ENCODE results near the gene CDH1.
A peak's percentile ranks its signal among the peaks of the same experiment; 100 is the strongest.

Gene CDH1

DNA sequence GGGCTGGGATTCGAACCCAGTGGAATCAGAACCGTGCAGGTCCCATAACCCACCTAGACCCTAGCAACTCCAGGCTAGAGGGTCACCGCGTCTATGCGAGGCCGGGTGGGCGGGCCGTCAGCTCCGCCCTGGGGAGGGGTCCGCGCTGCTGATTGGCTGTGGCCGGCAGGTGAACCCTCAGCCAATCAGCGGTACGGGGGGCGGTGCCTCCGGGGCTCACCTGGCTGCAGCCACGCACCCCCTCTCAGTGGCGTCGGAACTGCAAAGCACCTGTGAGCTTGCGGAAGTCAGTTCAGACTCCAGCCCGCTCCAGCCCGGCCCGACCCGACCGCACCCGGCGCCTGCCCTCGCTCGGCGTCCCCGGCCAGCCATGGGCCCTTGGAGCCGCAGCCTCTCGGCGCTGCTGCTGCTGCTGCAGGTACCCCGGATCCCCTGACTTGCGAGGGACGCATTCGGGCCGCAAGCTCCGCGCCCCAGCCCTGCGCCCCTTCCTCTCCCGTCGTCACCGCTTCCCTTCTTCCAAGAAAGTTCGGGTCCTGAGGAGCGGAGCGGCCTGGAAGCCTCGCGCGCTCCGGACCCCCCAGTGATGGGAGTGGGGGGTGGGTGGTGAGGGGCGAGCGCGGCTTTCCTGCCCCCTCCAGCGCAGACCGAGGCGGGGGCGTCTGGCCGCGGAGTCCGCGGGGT, at the start of gene CDH1:
Gene CDH1, plus strand, starts transcription at position 247 of the 684 bp plus-strand sequence. Its CDS starts 124 bp downstream, at position 371.
- peak within 1 kb of the TSS; percentile 97 for H3K4me3 ChIP-seq (ENCODE audit: low read depth, low read length)
- H3K4me1 ChIP-seq (ENCODE audit: control insufficient read depth, insufficient read depth, low read length), result peaks cover 30% of the 10 kb centered on the region
- H3K27ac ChIP-seq (ENCODE audit: low read depth, low read length), result peak within 1 kb of the TSS; percentile 70; the same call in 1 of the 2 replicates
- H3K9ac ChIP-seq (ENCODE audit: low read length), result peak within 1 kb of the TSS; percentile 87
- peaks cover 15% of the 10 kb centered on the region; the same call in 1 of the 2 replicates for H3K36me3 ChIP-seq (ENCODE audit: control insufficient read depth, insufficient read depth, low read length)
- no peaks in the 10 kb centered on the region for H3K9me3 ChIP-seq (ENCODE audit: control insufficient read depth, insufficient read depth, low read depth, low read length)
- peaks cover 21% of the 10 kb centered on the region; the same call in 1 of the 2 replicates for H3K27me3 ChIP-seq (ENCODE audit: control insufficient read depth, insufficient read depth, low read length)

DNA sequence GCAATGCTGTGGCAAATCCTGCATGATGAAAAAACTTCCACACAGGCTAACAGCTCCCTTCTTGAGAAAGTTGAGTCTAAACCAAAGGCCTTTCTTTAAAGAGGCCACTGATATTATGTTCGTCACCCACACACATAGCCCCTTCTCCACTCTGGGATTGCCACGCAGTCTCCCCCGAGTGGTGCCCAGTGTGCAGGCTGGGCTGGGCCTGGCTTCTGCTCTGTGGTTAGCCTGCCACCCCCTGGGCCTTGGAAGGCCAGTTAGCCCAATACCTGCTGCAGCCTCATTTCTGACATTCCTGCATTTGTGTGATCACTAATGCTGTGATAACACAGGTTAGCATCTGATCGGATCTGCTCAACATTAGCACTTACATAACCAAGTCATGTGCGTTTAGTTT, 47.2 kb upstream of the CDH1 start:
- H3K9ac ChIP-seq (ENCODE audit: low read length), result no peak overlapping the region
- no peaks in the 10 kb centered on the region for H3K9me3 ChIP-seq (ENCODE audit: control insufficient read depth, insufficient read depth, low read depth, low read length)
- H3K27ac ChIP-seq (ENCODE audit: low read depth, low read length), result no peak overlapping the region
- peaks cover 78% of the 10 kb centered on the region for H3K36me3 ChIP-seq (ENCODE audit: control insufficient read depth, insufficient read depth, low read length)
- no peaks in the 10 kb centered on the region for H3K27me3 ChIP-seq (ENCODE audit: control insufficient read depth, insufficient read depth, low read length)
- H3K4me1 ChIP-seq (ENCODE audit: control insufficient read depth, insufficient read depth, low read length), result no peaks in the 10 kb centered on the region
- no peak overlapping the region for H3K4me3 ChIP-seq (ENCODE audit: low read depth, low read length)

DNA sequence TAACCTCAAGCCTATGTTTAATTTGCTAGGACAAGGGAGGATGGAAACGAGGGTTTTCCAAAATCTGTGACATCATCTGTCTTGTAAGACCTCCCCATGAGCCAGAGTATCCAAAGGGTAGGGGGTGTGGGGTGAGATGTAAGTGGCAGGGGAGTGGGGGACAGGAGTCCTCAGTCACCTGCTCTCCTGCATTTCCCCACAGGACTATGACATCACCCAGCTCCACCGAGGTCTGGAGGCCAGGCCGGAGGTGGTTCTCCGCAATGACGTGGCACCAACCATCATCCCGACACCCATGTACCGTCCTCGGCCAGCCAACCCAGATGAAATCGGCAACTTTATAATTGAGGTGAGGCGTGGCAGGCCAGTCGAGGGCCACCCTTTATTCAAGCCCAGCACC, 41.5 kb upstream of the CDH1 start:
- no peak overlapping the region for H3K9ac ChIP-seq (ENCODE audit: low read length)
- no peaks in the 10 kb centered on the region for H3K9me3 ChIP-seq (ENCODE audit: control insufficient read depth, insufficient read depth, low read depth, low read length)
- no peaks in the 10 kb centered on the region for H3K27me3 ChIP-seq (ENCODE audit: control insufficient read depth, insufficient read depth, low read length)
- H3K36me3 ChIP-seq (ENCODE audit: control insufficient read depth, insufficient read depth, low read length), result peaks cover 70% of the 10 kb centered on the region
- H3K4me1 ChIP-seq (ENCODE audit: control insufficient read depth, insufficient read depth, low read length), result no peaks in the 10 kb centered on the region
- H3K4me3 ChIP-seq (ENCODE audit: low read depth, low read length), result no peak overlapping the region
- H3K27ac ChIP-seq (ENCODE audit: low read depth, low read length), result no peak overlapping the region

DNA sequence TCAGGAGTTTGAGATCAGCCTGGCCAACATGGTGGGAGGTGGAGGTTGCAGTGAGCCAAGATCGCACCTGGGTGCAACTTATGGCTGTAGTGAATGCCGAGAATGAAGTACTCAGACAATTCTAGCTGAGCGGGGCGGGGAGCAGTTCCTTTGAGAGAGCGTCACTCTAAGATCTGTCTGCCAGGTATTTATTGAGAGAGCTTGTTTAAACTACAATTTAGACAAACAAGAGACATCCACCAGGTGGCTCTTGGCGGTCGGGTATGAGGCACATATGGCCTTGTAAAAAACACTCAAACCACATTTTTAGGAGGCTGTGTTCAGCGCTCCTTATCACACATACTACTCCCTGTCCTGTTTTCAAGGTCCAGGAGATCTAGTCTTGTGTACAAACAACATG, 40.6 kb upstream of the CDH1 start:
- Histone ChIP-seq H3K4me3 (ENCODE audit: low read depth, low read length) (no peak overlapping the region), H3K9ac (ENCODE audit: low read length) (no peak overlapping the region), H3K27ac (ENCODE audit: low read depth, low read length) (no peak overlapping the region), H3K27me3 (ENCODE audit: control insufficient read depth, insufficient read depth, low read length) (no peaks in the 10 kb centered on the region), H3K36me3 (ENCODE audit: control insufficient read depth, insufficient read depth, low read length) (peaks cover 66% of the 10 kb centered on the region), H3K9me3 (ENCODE audit: control insufficient read depth, insufficient read depth, low read depth, low read length) (no peaks in the 10 kb centered on the region), H3K4me1 (ENCODE audit: control insufficient read depth, insufficient read depth, low read length) (no peaks in the 10 kb centered on the region)

DNA sequence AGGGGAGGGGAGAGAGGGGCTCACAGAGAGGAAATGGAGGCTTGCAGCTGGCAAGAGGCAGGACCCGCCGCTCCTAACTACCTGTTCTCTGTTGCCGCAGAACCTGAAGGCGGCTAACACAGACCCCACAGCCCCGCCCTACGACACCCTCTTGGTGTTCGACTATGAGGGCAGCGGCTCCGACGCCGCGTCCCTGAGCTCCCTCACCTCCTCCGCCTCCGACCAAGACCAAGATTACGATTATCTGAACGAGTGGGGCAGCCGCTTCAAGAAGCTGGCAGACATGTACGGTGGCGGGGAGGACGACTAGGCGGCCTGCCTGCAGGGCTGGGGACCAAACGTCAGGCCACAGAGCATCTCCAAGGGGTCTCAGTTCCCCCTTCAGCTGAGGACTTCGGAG, 39.0 kb upstream of the CDH1 start:
- no peaks in the 10 kb centered on the region for H3K4me1 ChIP-seq (ENCODE audit: control insufficient read depth, insufficient read depth, low read length)
- no peaks in the 10 kb centered on the region for H3K9me3 ChIP-seq (ENCODE audit: control insufficient read depth, insufficient read depth, low read depth, low read length)
- no peak overlapping the region for H3K9ac ChIP-seq (ENCODE audit: low read length)
- no peak overlapping the region for H3K4me3 ChIP-seq (ENCODE audit: low read depth, low read length)
- H3K27me3 ChIP-seq (ENCODE audit: control insufficient read depth, insufficient read depth, low read length), result no peaks in the 10 kb centered on the region
- H3K36me3 ChIP-seq (ENCODE audit: control insufficient read depth, insufficient read depth, low read length), result peaks cover 50% of the 10 kb centered on the region
- no peak overlapping the region for H3K27ac ChIP-seq (ENCODE audit: low read depth, low read length)

DNA sequence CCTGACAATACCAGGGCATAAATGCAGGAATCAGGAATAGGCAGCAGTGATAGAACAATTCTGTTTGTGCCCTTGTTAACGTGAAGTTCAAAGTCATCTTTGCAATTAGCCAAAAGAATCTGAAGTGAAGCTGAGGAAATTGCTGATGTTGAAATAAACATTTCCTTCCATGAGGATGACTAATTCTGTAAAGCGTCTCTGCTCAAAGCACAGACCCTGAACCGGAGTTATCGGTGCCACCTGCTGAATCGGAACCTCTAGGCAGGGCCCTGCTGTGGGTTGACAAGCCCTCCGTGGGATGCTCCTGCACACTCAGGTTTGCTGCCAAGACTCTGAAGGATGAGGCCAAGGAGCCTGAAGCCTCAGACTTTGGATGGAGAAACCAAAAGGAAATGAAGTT, 37.0 kb upstream of the CDH1 start:
- Histone ChIP-seq H3K9me3 (ENCODE audit: control insufficient read depth, insufficient read depth, low read depth, low read length) (no peaks in the 10 kb centered on the region), H3K27ac (ENCODE audit: low read depth, low read length) (no peak overlapping the region), H3K4me1 (ENCODE audit: control insufficient read depth, insufficient read depth, low read length) (no peaks in the 10 kb centered on the region), H3K36me3 (ENCODE audit: control insufficient read depth, insufficient read depth, low read length) (peaks cover 37% of the 10 kb centered on the region), H3K27me3 (ENCODE audit: control insufficient read depth, insufficient read depth, low read length) (no peaks in the 10 kb centered on the region), H3K9ac (ENCODE audit: low read length) (no peak overlapping the region), H3K4me3 (ENCODE audit: low read depth, low read length) (no peak overlapping the region)

DNA sequence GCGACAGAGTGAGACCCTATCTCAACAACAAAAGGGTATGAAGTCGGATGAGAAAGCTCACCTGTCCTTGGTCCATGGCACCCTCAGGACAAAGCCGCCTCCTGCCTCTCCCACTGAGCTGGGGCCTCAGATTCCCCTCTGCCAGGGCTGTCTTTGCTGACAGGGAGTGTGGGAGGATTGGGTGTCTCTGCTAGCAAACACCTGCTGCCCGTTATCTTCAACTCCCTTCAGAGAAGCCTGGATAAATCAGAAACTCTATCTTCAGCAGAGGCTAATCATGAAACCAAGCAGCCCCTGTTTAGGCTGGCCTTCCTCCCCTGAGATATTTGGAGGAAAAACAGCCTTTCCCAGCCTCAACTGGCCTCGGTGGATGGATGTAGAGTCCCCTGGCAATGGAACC, 36.3 kb upstream of the CDH1 start:
- no peak overlapping the region for H3K27ac ChIP-seq (ENCODE audit: low read depth, low read length)
- no peak overlapping the region for H3K9ac ChIP-seq (ENCODE audit: low read length)
- H3K27me3 ChIP-seq (ENCODE audit: control insufficient read depth, insufficient read depth, low read length), result no peaks in the 10 kb centered on the region
- no peak overlapping the region for H3K4me3 ChIP-seq (ENCODE audit: low read depth, low read length)
- no peaks in the 10 kb centered on the region for H3K9me3 ChIP-seq (ENCODE audit: control insufficient read depth, insufficient read depth, low read depth, low read length)
- H3K36me3 ChIP-seq (ENCODE audit: control insufficient read depth, insufficient read depth, low read length), result peaks cover 30% of the 10 kb centered on the region
- no peaks in the 10 kb centered on the region for H3K4me1 ChIP-seq (ENCODE audit: control insufficient read depth, insufficient read depth, low read length)

DNA sequence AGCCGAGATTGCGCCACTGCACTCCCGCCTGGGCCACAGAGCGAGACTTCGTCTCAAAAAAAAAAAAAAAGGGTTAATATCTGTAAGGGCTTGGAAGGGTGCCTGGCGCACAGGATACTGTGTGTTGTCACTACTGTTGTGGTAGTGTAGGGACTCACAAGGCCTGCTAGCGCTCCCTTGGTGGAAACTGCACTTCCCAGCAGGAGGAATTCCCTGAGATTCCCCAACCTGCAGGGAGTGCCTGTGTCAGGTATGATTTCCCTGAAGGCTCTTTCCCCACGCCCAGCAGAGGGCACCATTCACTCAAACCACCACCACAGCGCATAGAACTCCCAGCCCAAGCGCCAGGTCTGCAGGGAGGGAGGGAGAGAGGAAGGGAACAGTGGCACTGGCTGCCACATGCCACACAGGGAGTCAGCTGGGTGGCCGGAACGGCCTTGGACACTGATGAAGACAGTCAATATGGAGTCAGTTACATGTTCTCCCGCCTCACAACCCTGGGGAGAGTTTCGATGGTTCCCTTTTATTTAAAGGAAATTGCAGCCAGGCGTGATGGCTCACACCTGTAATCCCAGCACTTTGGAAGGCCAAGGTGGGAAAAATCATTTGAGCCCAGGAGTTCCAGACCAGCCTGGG, 32.7 kb upstream of the CDH1 start:
- no peak overlapping the region for H3K4me3 ChIP-seq (ENCODE audit: low read depth, low read length)
- H3K9ac ChIP-seq (ENCODE audit: low read length), result no peak overlapping the region
- no peaks in the 10 kb centered on the region for H3K9me3 ChIP-seq (ENCODE audit: control insufficient read depth, insufficient read depth, low read depth, low read length)
- H3K27me3 ChIP-seq (ENCODE audit: control insufficient read depth, insufficient read depth, low read length), result no peaks in the 10 kb centered on the region
- no peak overlapping the region for H3K27ac ChIP-seq (ENCODE audit: low read depth, low read length)
- peaks cover 14% of the 10 kb centered on the region for H3K4me1 ChIP-seq (ENCODE audit: control insufficient read depth, insufficient read depth, low read length)
- no peaks in the 10 kb centered on the region; the same call in 1 of the 2 replicates for H3K36me3 ChIP-seq (ENCODE audit: control insufficient read depth, insufficient read depth, low read length)

DNA sequence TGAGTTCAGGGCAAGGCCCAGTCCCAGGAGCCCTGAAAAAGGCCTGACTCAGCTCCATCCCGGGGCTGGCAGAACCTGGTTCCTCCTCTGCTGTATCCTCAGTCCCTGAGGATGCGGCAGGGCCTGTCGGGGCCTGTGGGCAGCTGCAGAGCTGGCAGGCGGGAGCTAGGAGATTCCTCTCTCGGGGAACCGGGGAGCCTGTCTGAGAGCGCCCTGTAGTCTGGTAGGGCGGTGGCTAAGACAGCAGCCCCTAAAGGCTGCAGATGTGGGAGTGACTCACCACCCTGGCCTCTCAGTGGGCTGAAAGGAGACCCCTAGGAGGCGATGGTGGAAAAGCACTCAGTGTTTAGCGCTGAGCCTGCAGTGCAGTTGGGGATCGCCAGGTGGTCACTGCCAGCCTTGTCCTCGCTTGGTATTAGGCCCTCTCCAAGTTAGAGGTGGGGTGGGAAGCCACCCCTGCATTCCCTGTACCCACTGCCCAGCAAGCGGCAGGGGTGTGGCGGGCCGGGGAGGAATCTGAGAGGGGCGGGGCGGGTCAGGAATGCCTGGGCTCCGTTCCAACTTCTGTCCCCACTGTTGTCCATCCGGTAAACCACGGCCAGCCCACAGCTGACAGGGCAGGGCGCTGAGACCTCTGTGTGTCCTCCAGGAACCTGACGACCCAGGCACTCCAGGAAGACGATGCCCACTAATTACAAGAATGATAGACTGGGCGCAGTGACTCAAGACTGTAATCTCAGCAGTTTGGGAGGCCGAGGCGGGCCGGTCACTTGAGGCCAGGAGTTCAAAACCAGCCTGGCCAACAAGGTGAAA, 29.5 kb upstream of the CDH1 start:
- no peak overlapping the region for H3K27ac ChIP-seq (ENCODE audit: low read depth, low read length)
- no peaks in the 10 kb centered on the region for H3K9me3 ChIP-seq (ENCODE audit: control insufficient read depth, insufficient read depth, low read depth, low read length)
- H3K4me3 ChIP-seq (ENCODE audit: low read depth, low read length), result no peak overlapping the region
- no peaks in the 10 kb centered on the region for H3K36me3 ChIP-seq (ENCODE audit: control insufficient read depth, insufficient read depth, low read length)
- H3K4me1 ChIP-seq (ENCODE audit: control insufficient read depth, insufficient read depth, low read length), result peaks cover 17% of the 10 kb centered on the region
- H3K9ac ChIP-seq (ENCODE audit: low read length), result peak overlapping the region; percentile 10
- H3K27me3 ChIP-seq (ENCODE audit: control insufficient read depth, insufficient read depth, low read length), result no peaks in the 10 kb centered on the region

DNA sequence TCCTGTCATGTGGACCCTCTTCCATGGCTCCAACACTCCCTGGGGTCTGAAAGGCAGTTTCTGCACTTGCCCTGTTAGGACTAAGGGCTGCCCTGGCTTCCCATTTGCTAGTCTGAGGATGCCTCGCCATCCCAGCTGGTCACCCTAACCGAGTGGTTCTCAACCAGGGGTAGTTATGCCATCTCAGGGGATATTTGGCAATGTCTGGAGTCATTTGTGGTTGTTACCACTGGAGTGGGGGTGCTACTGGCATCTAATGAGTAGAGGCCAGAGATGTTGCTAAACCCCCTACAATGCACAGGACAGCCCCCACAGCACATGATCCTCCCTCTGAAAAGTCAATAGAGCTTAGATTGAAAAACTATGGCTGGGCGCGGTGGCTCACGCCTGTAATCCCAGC, 26.9 kb upstream of the CDH1 start:
- Histone ChIP-seq H3K4me3 (ENCODE audit: low read depth, low read length) (no peak overlapping the region), H3K9me3 (ENCODE audit: control insufficient read depth, insufficient read depth, low read depth, low read length) (no peaks in the 10 kb centered on the region), H3K27ac (ENCODE audit: low read depth, low read length) (no peak overlapping the region), H3K9ac (ENCODE audit: low read length) (no peak overlapping the region), H3K27me3 (ENCODE audit: control insufficient read depth, insufficient read depth, low read length) (no peaks in the 10 kb centered on the region), H3K4me1 (ENCODE audit: control insufficient read depth, insufficient read depth, low read length) (peaks cover 21% of the 10 kb centered on the region), H3K36me3 (ENCODE audit: control insufficient read depth, insufficient read depth, low read length) (no peaks in the 10 kb centered on the region)
